HG03460 (cell line): ENCODE measurements around the gene DPM1.

ENCODE experiments used
- ATAC-seq: cut with Tn5 transposase; IDR thresholded peaks from one replicate; pipeline ENCODE4 v1.9.1; 2021; ENCODE audit not compliant: unreplicated experiment

The DPM1 gene

GRCh38 chr20:50900261-50900660 is 58.1 kb downstream of the DPM1 start:
- ATAC-seq, result no peak

GRCh38 chr20:50898475-50898874 is 59.9 kb downstream of the DPM1 start:
- no peak for ATAC-seq

- ATAC-seq, result no peak
These were observed 63.1 kb downstream of the DPM1 start for GRCh38 chr20:50895111-50895830.

GRCh38 chr20:50893620-50894019 is 64.7 kb downstream of the DPM1 start:
- ATAC-seq, result no peak

GRCh38 chr20:50892394-50892793 is 65.9 kb downstream of the DPM1 start:
- ATAC-seq, result no peak

- no peak for ATAC-seq
These were observed 67.2 kb downstream of the DPM1 start for GRCh38 chr20:50891138-50891537.

- no peak for ATAC-seq
These were observed 70.8 kb downstream of the DPM1 start for GRCh38 chr20:50887576-50887975.

GRCh38 chr20:50886184-50886790 is 72.0 kb downstream of the DPM1 start:
- no peak for ATAC-seq

- ATAC-seq, result no peak
These were observed 72.6 kb downstream of the DPM1 start for GRCh38 chr20:50885781-50886180.

GRCh38 chr20:50885068-50885467 is 73.3 kb downstream of the DPM1 start:
- ATAC-seq, result no peak
